HEK293 (cell line): ENCODE results near the gene PRSS48.

ENCODE experiments used
- CTCF ChIA-PET: fragments of 350-600 bp; formaldehyde crosslinking; extraction: SDS; loops from one replicate; lab custom pipeline; 2021; ENCODE audit warnings: antibody characterized with exemption; lab: Yijun Ruan, JAX
- POLR2A ChIA-PET: fragments of 300-600 bp; formaldehyde crosslinking; extraction: SDS; loops from one replicate; lab custom pipeline; 2020; ENCODE audit warnings: antibody characterized with exemption, inconsistent platforms; lab: Yijun Ruan, JAX
- H3K27ac ChIP-seq: fragments of 200-500 bp; sonication (Bioruptor generic); 2 replicates; pipeline ENCODE4 v1.5.1; 2014; ENCODE audit warnings: low read depth, low read length, control low read depth, inconsistent platforms; ENCODE audit errors: extremely low read depth
- H3K36me3 ChIP-seq, 2 experiments: fragments of 200-500 bp in 1 of 2; sonication (Bioruptor generic) in 1 of 2; 1 replicate in 1 of 2; 2 replicates in 1 of 2; pipeline ENCODE4 v1.5.1; 2014 to 2017; ENCODE audit warnings: inconsistent platforms in 2 of 2, low read length in 2 of 2; ENCODE audit not compliant: control insufficient read depth in 2 of 2, insufficient read depth in 1 of 2
- H3K4me1 ChIP-seq: fragments of 200-500 bp; sonication (Bioruptor generic); 2 replicates; pipeline ENCODE4 v1.5.1; 2014; ENCODE audit warnings: mild to moderate bottlenecking, low read length, inconsistent platforms; ENCODE audit not compliant: control insufficient read depth, insufficient read depth
- H3K4me3 ChIP-seq: 2 replicates; pipeline ENCODE4 v1.5.1; 2011; ENCODE audit warnings: low read depth, mild to moderate bottlenecking, control low read depth, low read length, moderate library complexity
- H3K9me3 ChIP-seq: fragments of 200-500 bp; sonication (Bioruptor generic); 2 replicates; pipeline ENCODE4 v1.5.1; 2014; ENCODE audit warnings: low read depth, low read length, inconsistent platforms; ENCODE audit not compliant: control insufficient read depth, insufficient read depth
- ATF2 ChIP-seq: fragments of 450-650 bp; formaldehyde crosslinking; IDR thresholded peaks from 2 replicates; pipeline ENCODE4 v1.5.1; 2016; ENCODE audit warnings: missing biosample characterization, missing genetic modification characterization, low read depth
- CTCF ChIP-seq: fragments of 450-650 bp; formaldehyde crosslinking; IDR thresholded peaks from 2 replicates; pipeline ENCODE4 v1.5.1; 2016; ENCODE audit warnings: missing biosample characterization, missing genetic modification characterization
- HOXC10 ChIP-seq: sonication (generic); formaldehyde crosslinking; IDR thresholded peaks from 2 replicates; pipeline ENCODE4 v1.8.1; 2023; ENCODE audit warnings: mild to moderate bottlenecking, missing genetic modification reagents
- KLF16 ChIP-seq: fragments of 450-650 bp; formaldehyde crosslinking; IDR thresholded peaks from 2 replicates; pipeline ENCODE4 v1.5.1; 2017; ENCODE audit warnings: missing biosample characterization, missing genetic modification characterization
- OSR2 ChIP-seq: fragments of 450-650 bp; formaldehyde crosslinking; IDR thresholded peaks from 2 replicates; pipeline ENCODE4 v1.5.1; 2016; ENCODE audit warnings: missing biosample characterization, missing genetic modification characterization
- REST ChIP-seq: fragments of 450-650 bp; formaldehyde crosslinking; IDR thresholded peaks from 2 replicates; pipeline ENCODE4 v1.5.1; 2016; ENCODE audit warnings: missing biosample characterization, missing genetic modification characterization
- ZBTB1 ChIP-seq: fragments of 450-650 bp; formaldehyde crosslinking; IDR thresholded peaks from 2 replicates; pipeline ENCODE4 v1.5.1; 2016; ENCODE audit warnings: missing biosample characterization, missing genetic modification characterization
- ZBTB7A ChIP-seq: fragments of 450-650 bp; formaldehyde crosslinking; IDR thresholded peaks from 2 replicates; pipeline ENCODE4 v1.5.1; 2016; ENCODE audit warnings: low read depth, missing biosample characterization, missing genetic modification characterization
- ZFP69B ChIP-seq: fragments of 450-650 bp; formaldehyde crosslinking; IDR thresholded peaks from 2 replicates; pipeline ENCODE4 v1.5.1; 2016; ENCODE audit warnings: missing biosample characterization, missing genetic modification characterization
- ZNF114 ChIP-seq: fragments of 450-650 bp; formaldehyde crosslinking; IDR thresholded peaks from 2 replicates; pipeline ENCODE4 v1.5.0; 2017; ENCODE audit warnings: missing biosample characterization, missing genetic modification characterization
- ZNF133 ChIP-seq: fragments of 450-650 bp; formaldehyde crosslinking; IDR thresholded peaks from 2 replicates; pipeline ENCODE4 v1.5.1; 2016; ENCODE audit warnings: missing biosample characterization, missing genetic modification characterization
- ZNF18 ChIP-seq: fragments of 450-650 bp; formaldehyde crosslinking; IDR thresholded peaks from 2 replicates; pipeline ENCODE4 v1.5.1; 2016; ENCODE audit warnings: missing biosample characterization, missing genetic modification characterization
- ZNF248 ChIP-seq: fragments of 450-650 bp; formaldehyde crosslinking; IDR thresholded peaks from 2 replicates; pipeline ENCODE4 v1.5.1; 2017; ENCODE audit warnings: missing biosample characterization, missing genetic modification characterization
- ZNF280C ChIP-seq: fragments of 450-650 bp; formaldehyde crosslinking; IDR thresholded peaks from 2 replicates; pipeline ENCODE4 v1.5.1; 2016; ENCODE audit warnings: missing biosample characterization, missing genetic modification characterization
- ZNF473 ChIP-seq: fragments of 450-650 bp; formaldehyde crosslinking; IDR thresholded peaks from 2 replicates; pipeline ENCODE4 v1.5.1; 2017; ENCODE audit warnings: missing biosample characterization, missing genetic modification characterization
- ZNF555 ChIP-seq: fragments of 450-650 bp; formaldehyde crosslinking; conservative IDR thresholded peaks from 2 replicates; pipeline ENCODE4 v1.5.1; 2017; ENCODE audit warnings: missing biosample characterization, mild to moderate bottlenecking, missing genetic modification characterization, inconsistent platforms
- ZNF571 ChIP-seq: fragments of 450-650 bp; formaldehyde crosslinking; IDR thresholded peaks from 2 replicates; pipeline ENCODE4 v1.5.0; 2017; ENCODE audit warnings: missing biosample characterization, missing genetic modification characterization
- ZNF629 ChIP-seq: fragments of 450-650 bp; formaldehyde crosslinking; IDR thresholded peaks from 2 replicates; pipeline ENCODE4 v1.5.1; 2017; ENCODE audit warnings: missing biosample characterization, missing genetic modification characterization
- ZNF670 ChIP-seq: fragments of 450-650 bp; formaldehyde crosslinking; IDR thresholded peaks from 2 replicates; pipeline ENCODE4 v1.5.1; 2016; ENCODE audit warnings: missing biosample characterization, missing genetic modification characterization, low read depth
- ZNF747 ChIP-seq: fragments of 450-650 bp; formaldehyde crosslinking; IDR thresholded peaks from 2 replicates; pipeline ENCODE4 v1.5.1; 2016; ENCODE audit warnings: missing biosample characterization, missing genetic modification characterization

The PRSS48 gene

GRCh38 chr4:151325111-151325948 is 48.4 kb downstream of the PRSS48 start, which contains the start of gene SH3D19 (continued):
- TF ChIP-seq ZNF133, result no peak
- TF ChIP-seq ZFP69B, result peak; percentile 41; the same call in 1 of the 2 replicates
- TF ChIP-seq HOXC10, result no peak
- no peak for TF ChIP-seq ZNF670 (tag by site-specific recombination)
- TF ChIP-seq OSR2 (tag by site-specific recombination), result no peak
- TF ChIP-seq ZNF571 (tag by site-specific recombination), result no peak
- no peak for TF ChIP-seq ZNF248 (tag by site-specific recombination)
- no peak for TF ChIP-seq ZNF18 (tag by site-specific recombination)
- TF ChIP-seq KLF16, result peak; percentile 56; the same call in 1 of the 2 replicates
- TF ChIP-seq ZBTB1, result no peak
- TF ChIP-seq ZBTB7A (tag by site-specific recombination), result no peak
- TF ChIP-seq CTCF (tag by site-specific recombination), result no peak
- TF ChIP-seq ZNF555, result no peak
- no peak for TF ChIP-seq REST (tag by site-specific recombination)
- TF ChIP-seq ZNF473 (tag by site-specific recombination), result no peak
- no peak for TF ChIP-seq ZNF280C (tag by site-specific recombination)
- TF ChIP-seq ZNF747 (tag by site-specific recombination), result no peak

- H3K27ac ChIP-seq, result peak overlapping the region; percentile 90; the same call in 1 of the 2 replicates
- peaks cover 13% of the 10 kb centered on the region for H3K4me1 ChIP-seq
- H3K36me3 ChIP-seq, result no peaks in the 10 kb centered on the region
- peak overlapping the region; percentile 54 for H3K4me3 ChIP-seq
- H3K9me3 ChIP-seq, result no peaks in the 10 kb centered on the region
- 0 out of 2 replicates have a peak, but pooled peaks have one; percentile 3 for TF ChIP-seq ZNF629
- no peak for TF ChIP-seq ATF2 (tag by site-specific recombination)
- TF ChIP-seq ZNF114 (tag by site-specific recombination), result no peak
- ChIA-PET CTCF (interaction anchor here (0.7 kb wide), 1 partner anchor 1520 kb away, joined by 3 read pairs; no protein-coding TSS in a partner anchor), POLR2A (interaction anchor here (0.8 to 1.7 kb wide), 5 partner anchors 9 to 47 kb away, joined by 3 to 6 read pairs (median 5); no protein-coding TSS in a partner anchor)
Observed at GRCh38 chr4:151325949-151326246, 48.9 kb downstream of the PRSS48 start.
